Cardiac muscle cell (in vitro differentiated cells and primary cell): ENCODE measurements around the gene CD300LB. TPM values are rescaled to one million over a fixed set of nuclear protein-coding genes. Genes with fewer than 3 reads are reported as not detected.
"Not testable (repeated sequence)": the region's sequence is repeated elsewhere in the genome, so short reads cannot be mapped to it uniquely, and the experiment has no call there.

Source experiments
- DNase-seq, 2 donors: peaks; one replicate each; pipeline versions ENCODE4 v3.0.0 to v3.0.0-alpha.2; 2010 to 2017; ENCODE audit warnings: low read depth in 1 of 2, low spot score in 1 of 2
- H3K27ac ChIP-seq: fragments of 200-600 bp; sonication (generic); 2 replicates; pipeline ENCODE4 v1.5.1; 2016
- H3K27me3 ChIP-seq: fragments of 200-600 bp; sonication (generic); 2 replicates; pipeline ENCODE4 v1.6.0; 2016; ENCODE audit warnings: control low read depth
- H3K36me3 ChIP-seq: fragments of 200-600 bp; sonication (generic); 2 replicates; pipeline ENCODE4 v1.5.1; 2016; ENCODE audit warnings: control low read depth
- H3K4me1 ChIP-seq: fragments of 200-600 bp; sonication (generic); 2 replicates; pipeline ENCODE4 v1.8.1; 2017; ENCODE audit warnings: low read depth, mild to moderate bottlenecking, mixed run types
- H3K4me3 ChIP-seq: fragments of 200-600 bp; sonication (generic); 2 replicates; pipeline ENCODE4 v1.5.1; 2016; ENCODE audit warnings: mild to moderate bottlenecking
- H3K9me3 ChIP-seq: fragments of 200-600 bp; sonication (generic); 2 replicates; pipeline ENCODE4 v1.5.1; 2017; ENCODE audit warnings: low read depth, mild to moderate bottlenecking, control low read depth
- CTCF ChIP-seq: IDR thresholded peaks from 2 replicates; pipeline ENCODE4 v1.5.1; 2012; ENCODE audit warnings: low read depth, mild to moderate bottlenecking, low read length
- polyA plus RNA-seq: library from polyadenylated mRNA; unstranded; fragments of >200 nt; fragmentation: Nextera tagmentation; extraction: Ambion mirVana; gene quantifications from 2 replicates; pipeline ENCODE4 v1.2.1, GENCODE V29; 2016
- total RNA-seq: library from RNA; depleted of rRNA; stranded (reverse); fragments of >200 nt; gene quantifications from 2 replicates; pipeline ENCODE4 v1.2.3, GENCODE V29; 2016

The CD300LB gene
- total and polyA plus RNA-seq, 2 experiments from 2014 or later = not detected

GRCh38 chr17:74523308-74523707 is 8.0 kb downstream of the CD300LB start:
- Histone ChIP-seq H3K9me3 (no peaks in the 10 kb centered on the region), H3K36me3 (no peaks in the 10 kb centered on the region), H3K27ac (no peak overlapping the region), H3K27me3 (peaks cover 9% of the 10 kb centered on the region), H3K4me1 (no peaks in the 10 kb centered on the region), H3K4me3 (no peak overlapping the region)
- no peak for TF ChIP-seq CTCF
- DNase-seq = no peak

GRCh38 chr17:74522381-74523105 is 8.7 kb downstream of the CD300LB start:
- Histone ChIP-seq H3K9me3 (no peaks in the 10 kb centered on the region), H3K4me1 (no peaks in the 10 kb centered on the region), H3K36me3 (no peaks in the 10 kb centered on the region), H3K27me3 (peaks cover 9% of the 10 kb centered on the region), H3K27ac (no peak overlapping the region), H3K4me3 (no peak overlapping the region)
- no peak for DNase-seq
- no peak for TF ChIP-seq CTCF

- Histone ChIP-seq H3K4me1 (no peaks in the 10 kb centered on the region), H3K9me3 (no peaks in the 10 kb centered on the region), H3K36me3 (no peaks in the 10 kb centered on the region), H3K27ac (no peak overlapping the region), H3K4me3 (no peak overlapping the region), H3K27me3 (peaks cover 9% of the 10 kb centered on the region)
- TF ChIP-seq CTCF = no peak
- no peak for DNase-seq
These were observed 9.5 kb downstream of the CD300LB start for GRCh38 chr17:74521701-74522201.

GRCh38 chr17:74520790-74521480 is 10.3 kb downstream of the CD300LB start:
- DNase-seq = no peak
- no peaks in the 10 kb centered on the region for H3K36me3 ChIP-seq
- H3K4me3 ChIP-seq = no peak overlapping the region
- H3K27me3 ChIP-seq = peaks cover 8% of the 10 kb centered on the region
- no peaks in the 10 kb centered on the region for H3K9me3 ChIP-seq
- H3K4me1 ChIP-seq = no peaks in the 10 kb centered on the region
- no peak for TF ChIP-seq CTCF
- H3K27ac ChIP-seq = no peak overlapping the region

- Histone ChIP-seq H3K4me3 (no peak overlapping the region), H3K4me1 (no peaks in the 10 kb centered on the region), H3K27ac (no peak overlapping the region), H3K36me3 (no peaks in the 10 kb centered on the region), H3K9me3 (no peaks in the 10 kb centered on the region), H3K27me3 (peaks cover under 1% of the 10 kb centered on the region)
- TF ChIP-seq CTCF = no peak
- DNase-seq = no peak
These were observed 11.2 kb downstream of the CD300LB start for GRCh38 chr17:74520016-74520434.

GRCh38 chr17:74518413-74518981 is 12.8 kb downstream of the CD300LB start:
- H3K36me3 ChIP-seq, H3K4me1 ChIP-seq, H3K9me3 ChIP-seq, H3K4me3 ChIP-seq, H3K27ac ChIP-seq, H3K27me3 ChIP-seq, DNase-seq: not testable (repeated sequence)
